ENCODE data around the gene LINC00237. TPM values are rescaled to one million over a fixed set of nuclear protein-coding genes. Genes with fewer than 3 reads are reported as not detected.

LINC00237 gene
- total and polyA plus RNA-seq, 2 of the 8 experiments (the other 6 are each of a cell fraction or from before 2014, with no cell fraction given): 0.28 to 1.4 TPM

DNA sequence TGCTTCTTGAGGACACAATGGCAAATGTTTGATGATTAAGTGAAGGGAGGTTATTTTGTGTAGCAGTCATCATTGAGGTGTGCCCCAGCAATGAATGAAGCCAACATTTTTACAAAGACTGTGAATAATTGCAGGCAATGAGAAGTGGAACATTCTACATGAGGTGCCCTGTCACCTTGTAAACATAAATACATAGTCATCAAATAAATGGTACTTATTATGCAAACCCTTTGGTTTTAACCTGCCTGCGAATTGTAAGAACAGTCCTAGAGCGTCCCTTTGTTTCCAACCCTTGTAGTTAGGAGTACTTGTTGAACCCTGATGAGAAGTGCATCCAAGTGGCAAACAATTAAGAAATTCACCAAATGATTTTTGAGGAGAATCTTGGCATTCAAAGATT lies 12.6 kb upstream of the LINC00237 start:
- no peak overlapping the region for H2AK5ac ChIP-seq (ENCODE audit: low read depth, low read length)

More for the DNA sequence above, 12.6 kb upstream of the LINC00237 start:
- H4K8ac ChIP-seq (ENCODE audit: extremely low read depth, insufficient read depth, low read length): no peak overlapping the region
- no peaks in the 10 kb centered on the region for H3K23me2 ChIP-seq (ENCODE audit: low read depth, low read length)
- no peak overlapping the region for H3K4ac ChIP-seq (replicated peaks; ENCODE audit: insufficient read length, low read depth, low read length)
- no peak overlapping the region for H3K4me3 ChIP-seq (ENCODE audit: extremely low read depth in 1 of 4, insufficient read depth in 2 of 4, low read depth in 3 of 4, low read length in 4 of 4)
- H2BK20ac ChIP-seq (ENCODE audit: low read length): no peak overlapping the region
- ChIA-PET POLR2A (ENCODE audit: partially characterized antibody) (interaction anchor here (1.6 kb wide), 1 partner anchor 71 kb away, joined by 3 read pairs; no protein-coding TSS in a partner anchor), CTCF (ENCODE audit: partially characterized antibody) (interaction anchor here (1.0 to 1.4 kb wide), 4 partner anchors 11 to 386 kb away, joined by 3 to 5 read pairs (median 3); no protein-coding TSS in a partner anchor)
- no peak overlapping the region for H2BK5ac ChIP-seq (ENCODE audit: low read depth, low read length)
- no peak overlapping the region for H3K27ac ChIP-seq (ENCODE audit: low read depth, low read length)
- H3K36me3 ChIP-seq (ENCODE audit: control insufficient read depth in 2 of 4, insufficient read depth in 4 of 4, low read length in 3 of 4): no peaks in the 10 kb centered on the region
- H2BK120ac ChIP-seq (replicated peaks; ENCODE audit: low read depth, low read length): no peak overlapping the region
- WGBS, 2 experiments (ENCODE audit: extremely low coverage in 1 of 2, insufficient coverage in 1 of 2, insufficient read length in 1 of 2, insufficient replicate concordance in 2 of 2, low coverage in 1 of 2, low lambda C conversion rate in 2 of 2, missing lambda C conversion rate in 1 of 2): 95% methylated on average over 2 of the region's 2 CpGs; no CpG with 5 or more reads in 1 of the 2 experiments
- no peaks in the 10 kb centered on the region; a peak in 2 of 7 replicates for H3K27me3 ChIP-seq (replicated peaks in 1 of 4; ENCODE audit: control insufficient read depth in 3 of 4, extremely low read depth in 1 of 4, insufficient read depth in 3 of 4, low read length in 3 of 4)
- H3K18ac ChIP-seq (ENCODE audit: extremely low read depth, low read length): no peak overlapping the region
- H2BK15ac ChIP-seq (ENCODE audit: low read length): no peak overlapping the region
- H4K91ac ChIP-seq (replicated peaks; ENCODE audit: insufficient read length, low read length): no peak overlapping the region
- TF ChIP-seq CREB1 (IDR thresholded peaks at IDR 0.05): no peak
- TF ChIP-seq, protein P1, sequence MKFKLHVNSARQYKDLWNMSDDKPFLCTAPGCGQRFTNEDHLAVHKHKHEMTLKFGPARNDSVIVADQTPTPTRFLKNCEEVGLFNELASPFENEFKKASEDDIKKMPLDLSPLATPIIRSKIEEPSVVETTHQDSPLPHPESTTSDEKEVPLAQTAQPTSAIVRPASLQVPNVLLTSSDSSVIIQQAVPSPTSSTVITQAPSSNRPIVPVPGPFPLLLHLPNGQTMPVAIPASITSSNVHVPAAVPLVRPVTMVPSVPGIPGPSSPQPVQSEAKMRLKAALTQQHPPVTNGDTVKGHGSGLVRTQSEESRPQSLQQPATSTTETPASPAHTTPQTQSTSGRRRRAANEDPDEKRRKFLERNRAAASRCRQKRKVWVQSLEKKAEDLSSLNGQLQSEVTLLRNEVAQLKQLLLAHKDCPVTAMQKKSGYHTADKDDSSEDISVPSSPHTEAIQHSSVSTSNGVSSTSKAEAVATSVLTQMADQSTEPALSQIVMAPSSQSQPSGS (IDR thresholded peaks at IDR 0.05; ENCODE audit: low read length): no peak
- no peak for TF ChIP-seq EZH2 (IDR thresholded peaks at IDR 0.05; ENCODE audit: low read depth, low read length, severe bottlenecking)
- no peak for TF ChIP-seq HDAC2 (IDR thresholded peaks at IDR 0.05; ENCODE audit: borderline replicate concordance in 1 of 2, low read depth in 2 of 2, low read length in 2 of 2)
- no peak overlapping the region for H3K23ac ChIP-seq (ENCODE audit: insufficient read length)
- peaks cover 0 to 3% of the 10 kb centered on the region in 2 experiments; a peak in 1 of 4 replicates for H3K9me3 ChIP-seq (ENCODE audit: insufficient read depth in 2 of 2, low read depth in 1 of 2, low read length in 1 of 2)
- H3K4me2 ChIP-seq (ENCODE audit: insufficient read depth in 1 of 2, low read depth in 2 of 2, low read length in 2 of 2): no peak overlapping the region
- no peaks in the 10 kb centered on the region for H3K79me2 ChIP-seq (ENCODE audit: control insufficient read depth in 1 of 2, insufficient read depth in 2 of 2, low read length in 2 of 2)
- FAIRE-seq: no peak
- no peak for DNase-seq (ENCODE audit: low read depth in 1 of 2, low spot score in 2 of 2)
- H2AFZ ChIP-seq (ENCODE audit: low read length): no peak overlapping the region
- no peaks in the 10 kb centered on the region for H4K20me1 ChIP-seq (replicated peaks in 1 of 2; ENCODE audit: control insufficient read depth in 1 of 2, insufficient read depth in 2 of 2, low read length in 2 of 2)
- no peak overlapping the region for H4K5ac ChIP-seq (ENCODE audit: insufficient read length, low read depth, low read length)
- H3K14ac ChIP-seq (ENCODE audit: insufficient read length): no peak overlapping the region
- H3K9ac ChIP-seq (replicated peaks in 1 of 4; ENCODE audit: extremely low read depth in 1 of 4, low read depth in 3 of 4, low read length in 3 of 4): no peak overlapping the region
- no peak overlapping the region; the same call in 1 of the 2 replicates for H2BK12ac ChIP-seq (ENCODE audit: low read depth, low read length)
- H3K79me1 ChIP-seq (ENCODE audit: low read depth, low read length): no peaks in the 10 kb centered on the region
- no peaks in the 10 kb centered on the region for H3K4me1 ChIP-seq (replicated peaks in 1 of 4; ENCODE audit: control insufficient read depth in 3 of 4, insufficient read depth in 4 of 4, low read length in 3 of 4)
- no peak overlapping the region for H3K56ac ChIP-seq (replicated peaks; ENCODE audit: insufficient read length, low read depth, low read length)
